Activated naive CD8-positive, alpha-beta T cell treated with anti-CD3 and anti-CD28 coated beads, Interleukin-2, amount 50 U/mL, for 16 hours (primary cell): ENCODE measurements around the gene GALT.
A peak's percentile ranks its signal among the peaks of the same experiment; 100 is the strongest.
"Not testable (repeated sequence)": the region's sequence is repeated elsewhere in the genome, so short reads cannot be mapped to it uniquely, and the experiment has no call there.

Source experiments
- DNase-seq: peaks from one replicate; pipeline ENCODE4 v3.0.0-alpha.2; 2020; ENCODE audit warnings: low read depth, low spot score

Gene GALT

GRCh38 chr9:34627716-34628655 lies 18.5 kb upstream of the GALT start:
- DNase-seq: no peak

GRCh38 chr9:34628656-34629490 lies 17.6 kb upstream of the GALT start, which contains the start of gene ARID3C:
Gene ARID3C, minus strand, starts transcription at chr9:34629066. Its CDS starts 1,052 bp downstream, at chr9:34628014.
- DNase-seq: no peak

- DNase-seq: no peak
These were observed 17.0 kb upstream of the GALT start for GRCh38 chr9:34629491-34629808.

- DNase-seq: no peak
These were observed 15.9 kb upstream of the GALT start for GRCh38 chr9:34630402-34631154.

GRCh38 chr9:34633166-34633565 lies 13.3 kb upstream of the GALT start:
- DNase-seq: no peak

GRCh38 chr9:34633851-34634550 lies 12.5 kb upstream of the GALT start:
- peak; percentile 54 for DNase-seq

GRCh38 chr9:34634551-34635248 lies 11.8 kb upstream of the GALT start:
- DNase-seq: no peak

GRCh38 chr9:34635556-34635955 lies 10.9 kb upstream of the GALT start:
- DNase-seq: no peak

- no peak for DNase-seq
These were observed 9.6 kb upstream of the GALT start for GRCh38 chr9:34636791-34637355.

- DNase-seq: peak; percentile 88
These were observed 8.9 kb upstream of the GALT start, which contains the start of gene SIGMAR1 for GRCh38 chr9:34637356-34638137. Gene SIGMAR1, minus strand, starts transcription at chr9:34637787. Its CDS starts 90 bp downstream, at chr9:34637697.

GRCh38 chr9:34638138-34638445 lies 8.4 kb upstream of the GALT start:
- no peak for DNase-seq

- not testable (repeated sequence) for DNase-seq
These were observed 7.2 kb upstream of the GALT start for GRCh38 chr9:34639322-34639721.

GRCh38 chr9:34642679-34643078 lies 3.8 kb upstream of the GALT start:
- DNase-seq: no peak

- DNase-seq: no peak
These were observed 1.6 kb upstream of the GALT start for GRCh38 chr9:34644766-34645314.

- DNase-seq: no peak
These were observed 569 bp downstream of the GALT start for GRCh38 chr9:34647084-34647403.

- DNase-seq: no peak
These were observed 1.2 kb downstream of the GALT start for GRCh38 chr9:34647651-34648050.

GRCh38 chr9:34648673-34649072 lies 2.2 kb downstream of the GALT start:
- no peak for DNase-seq

- DNase-seq: no peak
These were observed 4.3 kb downstream of the GALT start for GRCh38 chr9:34650816-34651215.

- DNase-seq: no peak
These were observed 4.8 kb downstream of the GALT start for GRCh38 chr9:34651321-34651720.
